Common myeloid progenitor, CD34-positive (primary cell): ENCODE measurements around the gene ITGA11.
A peak's percentile ranks its signal among the peaks of the same experiment; 100 is the strongest.

ENCODE experiments used
- CTCF ChIA-PET: fragments of 350-600 bp; sonication (Branson Sonifier 250); formaldehyde crosslinking; loops from one replicate; lab custom pipeline; 2021; ENCODE audit warnings: antibody characterized with exemption; lab: Charles Lee
- POLR2A ChIA-PET: fragments of 350-600 bp; sonication (Branson Sonifier 250); formaldehyde crosslinking; loops from one replicate; lab custom pipeline; 2021; ENCODE audit warnings: antibody characterized with exemption; lab: Charles Lee
- DNase-seq, 3 donors: peaks; one replicate each; pipeline versions ENCODE4 v3.0.0 to v3.0.0-alpha.2; 2013
- H3K27ac ChIP-seq, 2 experiments: 1 replicate in 1 of 2; 2 replicates in 1 of 2; pipeline ENCODE4 v1.7.0; 2013; ENCODE audit warnings: inconsistent platforms in 2 of 2, low read length in 2 of 2, mild to moderate bottlenecking in 2 of 2, low read depth in 1 of 2, moderate library complexity in 1 of 2; ENCODE audit not compliant: severe bottlenecking in 2 of 2, insufficient read depth in 1 of 2, poor library complexity in 1 of 2
- H3K27me3 ChIP-seq, 5 experiments: replicated peaks in 2 of 5; 1 replicate in 3 of 5; 2 replicates in 2 of 5; pipeline versions ENCODE4 v1.6.1 to v1.7.0; 2013; ENCODE audit warnings: low read length in 4 of 5, mild to moderate bottlenecking in 2 of 5, moderate library complexity in 2 of 5, inconsistent platforms in 1 of 5; ENCODE audit not compliant: insufficient read depth in 5 of 5, control insufficient read depth in 4 of 5
- H3K36me3 ChIP-seq, 4 experiments: 1 replicate in 2 of 4; 2 replicates in 2 of 4; pipeline versions ENCODE4 v1.6.1 to v1.7.0; 2013; ENCODE audit warnings: low read length in 3 of 4, control low read depth in 1 of 4, mild to moderate bottlenecking in 1 of 4; ENCODE audit not compliant: control insufficient read depth in 4 of 4, insufficient read depth in 4 of 4
- H3K4me1 ChIP-seq, 4 experiments: 1 replicate in 3 of 4; 2 replicates in 1 of 4; pipeline versions ENCODE4 v1.6.1 to v1.7.1; 2013; ENCODE audit warnings: low read length in 3 of 4, mild to moderate bottlenecking in 3 of 4, control low read depth in 1 of 4, inconsistent platforms in 1 of 4, moderate library complexity in 1 of 4; ENCODE audit not compliant: control insufficient read depth in 4 of 4, insufficient read depth in 4 of 4; ENCODE audit errors: control extremely low read depth in 1 of 4
- H3K4me3 ChIP-seq, 7 experiments: 1 replicate in 4 of 7; 2 replicates in 3 of 7; pipeline versions ENCODE4 v1.5.1 to v1.7.0; 2013; ENCODE audit warnings: mild to moderate bottlenecking in 7 of 7, low read length in 6 of 7, moderate library complexity in 6 of 7, inconsistent platforms in 2 of 7, low read depth in 2 of 7, control low read depth in 1 of 7; ENCODE audit not compliant: insufficient read depth in 4 of 7, control insufficient read depth in 1 of 7; ENCODE audit errors: extremely low read depth in 1 of 7
- H3K9me3 ChIP-seq, 5 experiments: 1 replicate in 4 of 5; 2 replicates in 1 of 5; pipeline versions ENCODE4 v1.6.1 to v1.7.1; 2013; ENCODE audit warnings: low read length in 4 of 5, mild to moderate bottlenecking in 2 of 5, inconsistent platforms in 1 of 5, low read depth in 1 of 5, moderate library complexity in 1 of 5; ENCODE audit not compliant: control insufficient read depth in 4 of 5, insufficient read depth in 2 of 5; ENCODE audit errors: control extremely low read depth in 1 of 5
- WGBS: methylation state at CpG from one replicate; pipeline ENCODE4 v1.1.5; 2013; ENCODE audit not compliant: insufficient coverage; 5-methylcytosine and 5-hydroxymethylcytosine counted together

Gene ITGA11

GRCh38 chr15:68379759-68380290 lies 52.1 kb downstream of the ITGA11 start:
- Histone ChIP-seq H3K9me3 (no peaks in the 10 kb centered on the region), H3K4me3 (peak overlapping the region in 1 of 7 experiments; percentile 32), H3K36me3 (no peaks in the 10 kb centered on the region), H3K27me3 (no peaks in the 10 kb centered on the region), H3K27ac (no peak overlapping the region), H3K4me1 (peaks cover 9 to 23% (median 22%) of the 10 kb centered on the region in 4 experiments)
- CTCF ChIA-PET, result interaction anchor here (0.9 to 2.7 kb wide), 5 partner anchors 9 to 76 kb away, joined by 3 to 8 read pairs (median 3); no protein-coding TSS in a partner anchor
- 100% methylated on average over 2 of the region's 3 CpGs for WGBS
- peak in 2 of 3 donors; percentile 58 to 68 for DNase-seq
- POLR2A ChIA-PET, result interaction anchor here (0.9 kb wide), 1 partner anchor 12 kb away, joined by 4 read pairs; no protein-coding TSS in a partner anchor

DNA sequence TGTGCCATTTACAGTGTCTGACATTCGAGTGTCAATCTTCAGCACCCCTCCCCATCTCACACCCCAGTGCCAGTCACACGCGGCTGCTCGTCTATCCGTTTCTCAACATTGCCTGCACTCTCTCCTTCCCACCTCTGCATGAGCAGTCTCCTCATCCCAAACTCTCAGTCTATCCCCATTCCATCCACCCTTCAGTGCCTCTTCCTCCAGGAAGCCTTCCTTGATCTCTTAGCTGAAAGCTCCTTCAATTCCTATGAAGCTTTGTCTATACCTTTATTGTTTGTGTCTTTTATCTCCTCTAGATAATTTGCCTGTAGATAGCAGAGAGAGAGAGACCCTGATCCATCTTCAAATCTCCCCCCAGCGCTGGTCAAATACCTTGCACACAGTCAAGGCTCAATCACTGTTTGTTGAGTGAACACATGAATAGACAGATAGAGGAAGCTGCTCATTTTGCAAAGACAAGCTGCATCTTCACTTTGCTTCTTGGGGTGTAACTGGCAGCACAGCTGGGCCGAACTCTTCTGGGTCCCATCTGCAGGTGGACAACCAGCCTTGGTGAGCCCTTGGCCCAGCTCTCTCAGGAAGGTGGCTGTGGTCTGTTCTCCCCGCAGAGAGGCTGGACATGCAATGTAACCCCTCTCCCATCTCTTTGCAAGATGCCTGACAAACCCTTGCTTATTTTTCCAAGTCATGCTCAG lies 52.8 kb downstream of the ITGA11 start:
- POLR2A ChIA-PET, result interaction anchor here (0.6 to 0.9 kb wide), 2 partner anchors 12 to 293 kb away, joined by 3 to 4 read pairs; no protein-coding TSS in a partner anchor
- DNase-seq, result peak in 2 of 3 donors; percentile 17 to 36
- 79% methylated on average over 7 of the region's 8 CpGs for WGBS

GRCh38 chr15:68378595-68378994 lies 53.4 kb downstream of the ITGA11 start:
- ChIA-PET POLR2A (no interaction called here), CTCF (interaction anchor here (0.7 to 2.7 kb wide), 4 partner anchors 21 to 125 kb away, joined by 3 to 8 read pairs (median 4); no protein-coding TSS in a partner anchor)
- no CpG with 5 or more reads among the region's 3 CpGs for WGBS

More for the DNA sequence above, 52.8 kb downstream of the ITGA11 start:
- CTCF ChIA-PET, result interaction anchor here (0.7 to 2.7 kb wide), 7 partner anchors 9 to 126 kb away, joined by 3 to 8 read pairs (median 3); no protein-coding TSS in a partner anchor
- no peaks in the 10 kb centered on the region for H3K27me3 ChIP-seq
- H3K4me3 ChIP-seq, result peak overlapping the region in 1 of 7 experiments; percentile 32
- no peak overlapping the region for H3K27ac ChIP-seq
- H3K36me3 ChIP-seq, result no peaks in the 10 kb centered on the region
- no peaks in the 10 kb centered on the region for H3K9me3 ChIP-seq
- H3K4me1 ChIP-seq, result peaks cover 9 to 23% (median 22%) of the 10 kb centered on the region in 4 experiments

GRCh38 chr15:68377766-68378165 lies 54.2 kb downstream of the ITGA11 start:
- no peak overlapping the region for H3K4me3 ChIP-seq
- H3K4me1 ChIP-seq, result peaks cover 9 to 23% (median 22%) of the 10 kb centered on the region in 4 experiments
- H3K27me3 ChIP-seq, result no peaks in the 10 kb centered on the region
- no peak for DNase-seq
- POLR2A ChIA-PET, result no interaction called here
- no peaks in the 10 kb centered on the region for H3K9me3 ChIP-seq
- CTCF ChIA-PET, result interaction anchor here (2.7 kb wide), 1 partner anchor 71 kb away, joined by 8 read pairs; no protein-coding TSS in a partner anchor
- H3K27ac ChIP-seq, result no peak overlapping the region
- no peaks in the 10 kb centered on the region for H3K36me3 ChIP-seq
- WGBS, result 100% methylated on average over 2 of the region's 3 CpGs

More at GRCh38 chr15:68378595-68378994, 53.4 kb downstream of the ITGA11 start:
- H3K9me3 ChIP-seq, result no peaks in the 10 kb centered on the region
- H3K27me3 ChIP-seq, result no peaks in the 10 kb centered on the region
- H3K27ac ChIP-seq, result no peak overlapping the region
- H3K4me3 ChIP-seq, result no peak overlapping the region
- peaks cover 9 to 23% (median 22%) of the 10 kb centered on the region in 4 experiments for H3K4me1 ChIP-seq
- no peak for DNase-seq
- H3K36me3 ChIP-seq, result no peaks in the 10 kb centered on the region

DNA sequence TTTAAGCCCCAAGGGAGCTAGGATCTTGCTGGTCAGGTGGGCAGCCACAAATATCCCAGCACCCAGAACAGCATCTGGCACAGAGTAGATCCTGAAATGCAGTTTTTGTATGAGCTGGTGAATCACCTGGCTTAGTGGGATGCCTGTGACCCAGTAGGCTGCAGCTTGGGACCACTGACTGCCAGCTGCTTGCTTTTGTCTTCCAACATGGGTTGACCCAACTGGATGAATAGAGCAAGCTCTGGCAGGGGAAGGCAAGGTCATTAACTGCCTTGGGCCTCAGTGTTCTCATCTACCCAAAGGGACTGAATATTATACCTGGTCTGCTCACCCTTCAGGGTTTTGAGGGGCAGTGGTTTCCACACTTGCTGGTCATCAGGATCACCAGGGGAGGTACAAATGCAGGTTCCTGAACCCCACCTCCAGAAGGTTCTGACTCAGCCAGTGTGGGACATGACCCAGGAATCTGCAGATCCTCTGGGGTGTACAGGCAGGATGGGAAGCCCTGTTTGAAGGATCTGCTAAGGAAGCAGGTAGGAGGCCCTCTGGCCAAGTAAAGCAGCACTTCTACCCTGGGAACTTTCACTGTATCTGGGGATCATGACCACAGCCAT lies 55.4 kb downstream of the ITGA11 start:
- POLR2A ChIA-PET, result no interaction called here
- H3K9me3 ChIP-seq, result no peaks in the 10 kb centered on the region
- H3K36me3 ChIP-seq, result no peaks in the 10 kb centered on the region
- H3K4me1 ChIP-seq, result peaks cover 9 to 23% (median 22%) of the 10 kb centered on the region in 4 experiments
- DNase-seq, result no peak
- CTCF ChIA-PET, result interaction anchor here (1.2 kb wide), 1 partner anchor 70 kb away, joined by 5 read pairs; no protein-coding TSS in a partner anchor
- H3K27me3 ChIP-seq, result no peaks in the 10 kb centered on the region
- H3K27ac ChIP-seq, result no peak overlapping the region
- no peak overlapping the region for H3K4me3 ChIP-seq

- Histone ChIP-seq H3K4me1 (peaks cover 9 to 23% (median 21%) of the 10 kb centered on the region in 4 experiments), H3K27me3 (no peaks in the 10 kb centered on the region), H3K27ac (no peak overlapping the region), H3K9me3 (no peaks in the 10 kb centered on the region), H3K36me3 (no peaks in the 10 kb centered on the region), H3K4me3 (no peak overlapping the region)
- no peak for DNase-seq
- CTCF ChIA-PET, result interaction anchor here (1.2 kb wide), 1 partner anchor 69 kb away, joined by 5 read pairs; no protein-coding TSS in a partner anchor
- WGBS, result 98% methylated on average over 5 of the region's 6 CpGs
- POLR2A ChIA-PET, result no interaction called here
Observed at GRCh38 chr15:68375716-68376220, 56.2 kb downstream of the ITGA11 start.
